HG03571 (cell line): ENCODE measurements around the gene DDX55.

Source experiments
- ATAC-seq: cut with Tn5 transposase; IDR thresholded peaks from one replicate; pipeline ENCODE4 v1.9.1; 2021; ENCODE audit not compliant: unreplicated experiment

DDX55 gene

GRCh38 chr12:123608182-123608581 is 6.3 kb downstream of the DDX55 start:
- no peak for ATAC-seq

GRCh38 chr12:123614110-123614509 is 12.2 kb downstream of the DDX55 start:
- no peak for ATAC-seq

GRCh38 chr12:123614531-123614930 is 12.6 kb downstream of the DDX55 start:
- no peak for ATAC-seq

- ATAC-seq: no peak
Observed at GRCh38 chr12:123617144-123617543, 15.2 kb downstream of the DDX55 start.

GRCh38 chr12:123617580-123617979 is 15.7 kb downstream of the DDX55 start:
- ATAC-seq: no peak

GRCh38 chr12:123621101-123621500 is 19.2 kb downstream of the DDX55 start:
- no peak for ATAC-seq

GRCh38 chr12:123621619-123622530 is 20.0 kb downstream of the DDX55 start:
- ATAC-seq: no peak

GRCh38 chr12:123633379-123634141 is 31.7 kb downstream of the DDX55 start, which contains the start of the genes EIF2B1 and GTF2H3:
Gene EIF2B1, minus strand, starts transcription at chr12:123633686. Its CDS starts 129 bp downstream, at chr12:123633557.
Gene GTF2H3, plus strand, starts transcription at chr12:123633829. Its CDS starts 31 bp downstream, at chr12:123633860.
- ATAC-seq: peak; percentile 89

- no peak for ATAC-seq
Observed at GRCh38 chr12:123634142-123634561, 32.3 kb downstream of the DDX55 start.

GRCh38 chr12:123643911-123644310 is 42.0 kb downstream of the DDX55 start:
- ATAC-seq: no peak

- no peak for ATAC-seq
Observed at GRCh38 chr12:123645380-123645779, 43.5 kb downstream of the DDX55 start.

- ATAC-seq: no peak
Observed at GRCh38 chr12:123645878-123646277, 44.0 kb downstream of the DDX55 start.

GRCh38 chr12:123648401-123648800 is 46.5 kb downstream of the DDX55 start:
- ATAC-seq: no peak

GRCh38 chr12:123654129-123654701 is 52.3 kb downstream of the DDX55 start:
- ATAC-seq: no peak

GRCh38 chr12:123655420-123655819 is 53.5 kb downstream of the DDX55 start:
- peak; percentile 75 for ATAC-seq

- no peak for ATAC-seq
Observed at GRCh38 chr12:123656392-123656791, 54.5 kb downstream of the DDX55 start.

- no peak for ATAC-seq
Observed at GRCh38 chr12:123657211-123657610, 55.3 kb downstream of the DDX55 start.

GRCh38 chr12:123659996-123660727 is 58.3 kb downstream of the DDX55 start:
- ATAC-seq: no peak

GRCh38 chr12:123667771-123668170 is 65.9 kb downstream of the DDX55 start:
- ATAC-seq: no peak
